ENCODE results near the gene FAM170B. TPM values are rescaled to one million over a fixed set of nuclear protein-coding genes. Genes with fewer than 3 reads are reported as not detected.

The FAM170B gene
- total RNA-seq = not detected
- under 1 TPM in 1 of 3 donors, not detected in 2; 0.01 TPM for polyA plus RNA-seq
- long read RNA-seq, donor 1 = 0 reads
- long read RNA-seq, donor 2 = 0 reads

GRCh38 chr10:49133706-49134248 lies at the start of gene FAM170B:
FAM170B (minus strand) TSS chr10:49134021; CDS start chr10:49133918, 103 bp downstream.
- no peak within 1 kb of the TSS for H3K27ac ChIP-seq
- peaks cover 4% of the 10 kb centered on the region for H3K9me3 ChIP-seq
- 13 to 35% (median 32%) methylated on average over 5 of the region's 5 CpGs for WGBS, 3 donors
- no peak within 1 kb of the TSS for H3K4me3 ChIP-seq
- H3K36me3 ChIP-seq (ENCODE audit: insufficient read depth in 1 of 2, low read depth in 1 of 2) = no peaks in the 10 kb centered on the region
- ATAC-seq (peak in 1 of 4 donors; percentile 43), DNase-seq (peak in 1 of 2 donors; percentile 61)
- H3K27me3 ChIP-seq (ENCODE audit: insufficient read depth in 3 of 3, low read length in 2 of 3) = peaks cover 0 to 6% (median 2%) of the 10 kb centered on the region in 3 donors
- intact Hi-C loops (cut with DNase I) = no loop called here
- no peaks in the 10 kb centered on the region for H3K4me1 ChIP-seq
- TF ChIP-seq CTCF (IDR thresholded peaks at IDR 0.05) = no peak

GRCh38 chr10:49182776-49183175 lies 49.0 kb upstream of the FAM170B start:
- Histone ChIP-seq H3K9me3 (no peaks in the 10 kb centered on the region), H3K27ac (no peak overlapping the region), H3K36me3 (ENCODE audit: insufficient read depth in 1 of 2, low read depth in 1 of 2) (no peaks in the 10 kb centered on the region), H3K4me3 (no peak overlapping the region), H3K4me1 (no peaks in the 10 kb centered on the region), H3K27me3 (ENCODE audit: insufficient read depth in 3 of 3, low read length in 2 of 3) (no peaks in the 10 kb centered on the region)
- ATAC-seq (no peak), DNase-seq (no peak)
- WGBS, 3 donors = 86 to 87% (median 87%) methylated on average over 4 of the region's 4 CpGs
- intact Hi-C loops (cut with DNase I) = no loop called here
- no peak for TF ChIP-seq CTCF (IDR thresholded peaks at IDR 0.05)

- intact Hi-C loops (cut with DNase I) = no loop called here
- TF ChIP-seq CTCF (IDR thresholded peaks at IDR 0.05) = no peak
- no peaks in the 10 kb centered on the region for H3K4me1 ChIP-seq
- H3K27ac ChIP-seq = no peak overlapping the region
- H3K4me3 ChIP-seq = no peak overlapping the region
- no peaks in the 10 kb centered on the region for H3K36me3 ChIP-seq (ENCODE audit: insufficient read depth in 1 of 2, low read depth in 1 of 2)
- DNase-seq = no peak
- 26 to 57% (median 32%) methylated on average over 3 of the region's 3 CpGs for WGBS, 3 donors
- H3K9me3 ChIP-seq = no peaks in the 10 kb centered on the region
- ATAC-seq = no peak
- H3K27me3 ChIP-seq (ENCODE audit: insufficient read depth in 3 of 3, low read length in 2 of 3) = no peaks in the 10 kb centered on the region
Observed at GRCh38 chr10:49180444-49180860, 46.6 kb upstream of the FAM170B start.

- DNase-seq (no peak), ATAC-seq (no peak)
- Histone ChIP-seq H3K36me3 (ENCODE audit: insufficient read depth in 1 of 2, low read depth in 1 of 2) (no peaks in the 10 kb centered on the region), H3K4me3 (no peak overlapping the region), H3K9me3 (no peaks in the 10 kb centered on the region), H3K27ac (no peak overlapping the region), H3K4me1 (no peaks in the 10 kb centered on the region), H3K27me3 (ENCODE audit: insufficient read depth in 3 of 3, low read length in 2 of 3) (no peaks in the 10 kb centered on the region)
- WGBS, 3 donors = 71 to 75% (median 71%) methylated on average over 10 of the region's 10 CpGs
- intact Hi-C loops (cut with DNase I) = no loop called here
- TF ChIP-seq CTCF (IDR thresholded peaks at IDR 0.05) = no peak
Observed at GRCh38 chr10:49179699-49180443, 46.0 kb upstream of the FAM170B start.
